Central memory CD8-positive, alpha-beta T cell (primary cell): ENCODE measurements around the gene GAB1.

Experiments
- ATAC-seq: fragments of 150-1000 bp; cut with Tn5 transposase; replicated peaks from 2 replicates; pipeline ENCODE4 v1.10.0; 2022; ENCODE audit warnings: mild to moderate bottlenecking, moderate FRiP score, moderate number of reproducible peaks; ENCODE audit not compliant: poor library complexity, severe bottlenecking; ENCODE audit errors: extremely low read depth
- DNase-seq, 2 donors: peaks; one replicate each; pipeline ENCODE4 v3.0.0; 2021; ENCODE audit warnings: low spot score in 2 of 2
- H3K27ac Mint-ChIP-seq: one replicate; pipeline ENCODE4 v1.8.0; 2022; ENCODE audit warnings: low read depth, mild to moderate bottlenecking, moderate library complexity, mixed read lengths
- H3K27me3 Mint-ChIP-seq: one replicate; pipeline ENCODE4 v1.8.0; 2022; ENCODE audit warnings: mixed read lengths
- H3K36me3 Mint-ChIP-seq: one replicate; pipeline ENCODE4 v1.8.0; 2022; ENCODE audit warnings: mild to moderate bottlenecking, moderate library complexity, mixed read lengths; ENCODE audit not compliant: insufficient read depth
- H3K4me1 Mint-ChIP-seq: one replicate; pipeline ENCODE4 v1.8.0; 2022; ENCODE audit warnings: mixed read lengths
- H3K4me3 Mint-ChIP-seq: one replicate; pipeline ENCODE4 v1.8.0; 2022; ENCODE audit warnings: mild to moderate bottlenecking, moderate library complexity, mixed read lengths
- H3K9me3 Mint-ChIP-seq: one replicate; pipeline ENCODE4 v1.8.0; 2022; ENCODE audit warnings: mixed read lengths

Gene GAB1

DNA sequence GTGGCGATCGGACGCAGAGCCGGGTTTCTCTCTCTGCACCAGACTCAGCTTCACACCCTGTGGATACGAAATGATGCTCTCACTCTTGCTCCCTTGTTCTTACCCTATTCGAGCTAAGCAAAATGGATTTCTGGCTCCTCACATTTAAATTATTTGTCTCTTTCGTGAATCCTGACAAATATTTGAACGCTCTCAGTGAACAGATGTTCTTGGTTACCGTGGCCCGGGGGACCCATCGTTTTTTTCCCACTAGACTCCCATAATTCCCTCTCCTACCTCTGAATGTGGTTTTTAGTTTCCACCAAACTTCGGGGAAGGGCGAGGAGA, 177.5 kb downstream of the GAB1 start:
- H3K4me1 Mint-ChIP-seq, result peaks cover 42% of the 10 kb centered on the region
- ATAC-seq, result no peak

DNA sequence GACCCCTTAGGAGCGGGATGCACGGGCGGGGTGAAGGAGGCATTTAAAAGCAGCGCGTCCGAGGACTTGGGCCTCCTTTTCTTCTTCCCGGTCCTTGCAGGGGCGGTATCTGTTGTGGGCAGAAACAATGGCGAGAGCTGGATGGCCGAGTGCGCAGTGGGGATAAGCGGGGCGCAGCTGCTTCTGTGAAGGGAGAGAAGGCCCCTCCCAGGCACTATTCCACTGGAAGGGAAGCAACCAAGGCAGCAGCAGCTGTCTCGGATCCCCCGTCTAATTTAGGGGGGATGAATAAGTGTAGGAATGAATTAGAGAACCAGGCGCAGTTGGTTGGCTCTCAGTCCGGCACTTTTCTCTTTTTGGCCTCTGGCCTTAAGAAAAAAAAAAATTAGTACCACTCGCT, 177.8 kb downstream of the GAB1 start:
- peak overlapping the region; percentile 99 for H3K27ac Mint-ChIP-seq
- H3K9me3 Mint-ChIP-seq, result no peaks in the 10 kb centered on the region
- no peak for DNase-seq
- peaks cover 45% of the 10 kb centered on the region for H3K4me1 Mint-ChIP-seq
- peaks cover 42% of the 10 kb centered on the region for H3K36me3 Mint-ChIP-seq
- peak overlapping the region; percentile 96 for H3K4me3 Mint-ChIP-seq
- ATAC-seq, result no peak
- no peaks in the 10 kb centered on the region for H3K27me3 Mint-ChIP-seq

More for the DNA sequence above, 177.5 kb downstream of the GAB1 start:
- H3K9me3 Mint-ChIP-seq, result no peaks in the 10 kb centered on the region
- peak overlapping the region; percentile 96 for H3K4me3 Mint-ChIP-seq
- no peak for DNase-seq
- H3K27ac Mint-ChIP-seq, result peak overlapping the region; percentile 99
- no peaks in the 10 kb centered on the region for H3K27me3 Mint-ChIP-seq
- H3K36me3 Mint-ChIP-seq, result peaks cover 38% of the 10 kb centered on the region

DNA sequence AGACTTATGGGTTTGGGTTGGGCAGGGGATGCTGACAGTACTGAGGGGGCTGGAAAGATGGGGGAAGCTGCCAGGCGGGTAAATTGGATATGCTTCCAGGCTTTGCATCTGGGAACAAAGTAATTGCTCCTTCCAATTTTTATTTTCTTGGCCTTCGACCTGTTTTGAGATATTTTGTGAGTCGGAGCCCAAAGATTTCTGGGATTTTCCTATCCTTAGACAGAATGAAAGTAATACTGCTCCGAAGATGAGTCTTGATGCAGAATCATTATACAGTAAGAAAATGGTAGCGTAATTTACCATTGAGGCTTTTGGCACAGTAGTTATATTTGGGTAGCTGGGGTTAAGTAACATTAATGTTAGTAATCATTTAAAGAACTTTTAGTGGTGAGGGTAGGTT, 178.2 kb downstream of the GAB1 start:
- Mint-ChIP-seq H3K4me1 (peaks cover 49% of the 10 kb centered on the region), H3K36me3 (peaks cover 46% of the 10 kb centered on the region), H3K27me3 (no peaks in the 10 kb centered on the region), H3K4me3 (peak overlapping the region; percentile 96), H3K27ac (peak overlapping the region; percentile 99), H3K9me3 (no peaks in the 10 kb centered on the region)
- ATAC-seq, result no peak
- DNase-seq, result no peak

DNA sequence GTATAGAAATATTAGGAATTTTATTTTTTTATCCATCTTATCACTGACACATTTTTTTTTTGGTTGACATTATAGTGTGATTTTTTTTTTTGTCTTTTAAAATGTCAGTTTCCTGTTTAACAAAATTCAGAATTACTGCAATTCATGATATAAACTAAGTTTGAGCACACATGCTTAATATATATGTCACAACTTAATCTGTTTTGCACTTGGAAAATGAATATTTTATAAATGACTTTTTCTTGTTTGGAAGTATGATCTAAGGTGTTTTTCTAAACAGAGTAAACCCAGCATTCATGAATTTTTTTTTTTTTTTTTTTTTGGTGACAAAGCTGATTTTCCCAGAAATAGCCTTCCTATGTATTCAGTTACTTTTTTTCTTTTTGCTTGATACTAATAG, 179.2 kb downstream of the GAB1 start:
- DNase-seq (no peak), ATAC-seq (no peak)
- Mint-ChIP-seq H3K4me3 (peak overlapping the region; percentile 96), H3K27ac (peak overlapping the region; percentile 49), H3K27me3 (no peaks in the 10 kb centered on the region), H3K9me3 (no peaks in the 10 kb centered on the region), H3K4me1 (peaks cover 55% of the 10 kb centered on the region), H3K36me3 (peaks cover 50% of the 10 kb centered on the region)

DNA sequence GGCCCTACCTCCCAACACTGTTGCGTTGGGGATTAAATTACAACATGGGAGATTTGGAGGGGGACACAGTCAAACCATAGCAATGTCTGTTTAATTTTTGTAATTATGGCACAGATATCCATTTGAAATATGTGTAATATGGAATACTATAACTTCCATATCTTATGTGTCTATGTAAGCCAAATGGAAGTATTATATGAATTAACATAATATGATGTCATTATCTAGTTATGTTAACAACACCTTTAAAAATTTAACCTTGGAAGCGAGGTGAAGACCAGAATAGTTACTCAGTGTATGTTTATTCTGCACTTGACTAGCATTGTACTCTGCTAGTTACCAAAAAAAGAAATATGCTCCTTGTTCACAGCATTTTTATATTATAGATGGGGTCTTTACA, 181.1 kb downstream of the GAB1 start:
- no peaks in the 10 kb centered on the region for H3K9me3 Mint-ChIP-seq
- no peaks in the 10 kb centered on the region for H3K27me3 Mint-ChIP-seq
- DNase-seq, result no peak
- no peak for ATAC-seq
- no peak overlapping the region for H3K4me3 Mint-ChIP-seq
- H3K27ac Mint-ChIP-seq, result no peak overlapping the region
- H3K36me3 Mint-ChIP-seq, result peaks cover 64% of the 10 kb centered on the region
- peaks cover 59% of the 10 kb centered on the region for H3K4me1 Mint-ChIP-seq
